ENCODE data around the gene NAA16.

DNA sequence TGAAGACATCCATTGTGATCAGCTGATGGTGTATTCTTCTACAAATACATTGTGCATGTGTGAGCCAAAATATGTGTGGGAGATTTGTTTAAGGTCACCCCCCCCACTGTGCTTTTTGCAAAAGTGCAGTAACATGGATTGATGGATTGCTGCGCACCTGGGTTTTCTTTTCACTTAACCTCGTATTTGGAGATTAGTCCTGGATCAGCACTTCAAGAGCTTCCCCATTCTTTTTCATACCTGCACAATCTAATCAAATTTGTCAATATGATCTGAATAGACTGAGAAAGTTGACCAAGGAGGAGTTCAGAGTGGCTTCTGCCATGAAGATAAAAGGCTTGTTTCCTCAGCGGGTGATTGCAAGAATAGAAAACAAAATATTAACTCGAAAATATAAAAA is 23.7 kb downstream of the NAA16 start:
- TF ChIP-seq TCF4 (CRISPR knock-in tag; IDR thresholded peaks at IDR 0.05; ENCODE audit: borderline replicate concordance) (no peak), PATZ1 (CRISPR knock-in tag; IDR thresholded peaks at IDR 0.05; ENCODE audit: borderline replicate concordance) (no peak), ZFP3 (CRISPR knock-in tag; IDR thresholded peaks at IDR 0.05) (no peak), ISL1 (CRISPR knock-in tag; IDR thresholded peaks at IDR 0.05) (no peak), CSDC2 (CRISPR knock-in tag; IDR thresholded peaks at IDR 0.05) (no peak), CREB5 (CRISPR knock-in tag; IDR thresholded peaks at IDR 0.05; ENCODE audit: low read depth) (no peak), RARB (CRISPR knock-in tag; IDR thresholded peaks at IDR 0.05) (no peak), GLIS3 (CRISPR knock-in tag; IDR thresholded peaks at IDR 0.05) (no peak), ZNF8 (CRISPR knock-in tag; IDR thresholded peaks at IDR 0.05) (no peak), TOX (CRISPR knock-in tag; IDR thresholded peaks at IDR 0.05; ENCODE audit: borderline replicate concordance) (no peak)
- TF ChIP-seq, protein P1, sequence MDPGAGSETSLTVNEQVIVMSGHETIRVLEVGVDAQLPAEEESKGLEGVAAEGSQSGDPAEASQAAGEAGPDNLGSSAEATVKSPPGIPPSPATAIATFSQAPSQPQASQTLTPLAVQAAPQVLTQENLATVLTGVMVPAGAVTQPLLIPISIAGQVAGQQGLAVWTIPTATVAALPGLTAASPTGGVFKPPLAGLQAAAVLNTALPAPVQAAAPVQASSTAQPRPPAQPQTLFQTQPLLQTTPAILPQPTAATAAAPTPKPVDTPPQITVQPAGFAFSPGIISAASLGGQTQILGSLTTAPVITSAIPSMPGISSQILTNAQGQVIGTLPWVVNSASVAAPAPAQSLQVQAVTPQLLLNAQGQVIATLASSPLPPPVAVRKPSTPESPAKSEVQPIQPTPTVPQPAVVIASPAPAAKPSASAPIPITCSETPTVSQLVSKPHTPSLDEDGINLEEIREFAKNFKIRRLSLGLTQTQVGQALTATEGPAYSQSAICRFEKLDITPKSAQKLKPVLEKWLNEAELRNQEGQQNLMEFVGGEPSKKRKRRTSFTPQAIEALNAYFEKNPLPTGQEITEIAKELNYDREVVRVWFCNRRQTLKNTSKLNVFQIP (CRISPR knock-in tag; IDR thresholded peaks at IDR 0.05; ENCODE audit: borderline replicate concordance, low read depth), result no peak
- TF ChIP-seq, protein P2, sequence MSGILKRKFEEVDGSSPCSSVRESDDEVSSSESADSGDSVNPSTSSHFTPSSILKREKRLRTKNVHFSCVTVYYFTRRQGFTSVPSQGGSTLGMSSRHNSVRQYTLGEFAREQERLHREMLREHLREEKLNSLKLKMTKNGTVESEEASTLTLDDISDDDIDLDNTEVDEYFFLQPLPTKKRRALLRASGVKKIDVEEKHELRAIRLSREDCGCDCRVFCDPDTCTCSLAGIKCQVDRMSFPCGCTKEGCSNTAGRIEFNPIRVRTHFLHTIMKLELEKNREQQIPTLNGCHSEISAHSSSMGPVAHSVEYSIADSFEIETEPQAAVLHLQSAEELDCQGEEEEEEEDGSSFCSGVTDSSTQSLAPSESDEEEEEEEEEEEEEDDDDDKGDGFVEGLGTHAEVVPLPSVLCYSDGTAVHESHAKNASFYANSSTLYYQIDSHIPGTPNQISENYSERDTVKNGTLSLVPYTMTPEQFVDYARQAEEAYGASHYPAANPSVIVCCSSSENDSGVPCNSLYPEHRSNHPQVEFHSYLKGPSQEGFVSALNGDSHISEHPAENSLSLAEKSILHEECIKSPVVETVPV (CRISPR knock-in tag; IDR thresholded peaks at IDR 0.05), result no peak
